RWPE2 (cell line): Measurements from ENCODE around the gene KIAA0930.

Experiments
- ATAC-seq: fragments of 200-7000 bp; cut with Tn5 transposase; 3 replicates; pipeline ENCODE4 v1.9.1; 2021; ENCODE audit warnings: low read depth
- DNase-seq: peaks from one replicate; pipeline ENCODE4 v3.0.0-alpha.2; 2020; ENCODE audit warnings: low spot score
- H3K27ac ChIP-seq: fragments of 450-650 bp; 2 replicates; pipeline ENCODE4 v1.5.1; 2017; ENCODE audit warnings: mild to moderate bottlenecking; ENCODE audit not compliant: poor library complexity, severe bottlenecking
- H3K27me3 ChIP-seq: fragments of 250-450 bp; sonication (Bioruptor Pico); 2 replicates; pipeline ENCODE4 v1.5.1; 2021; ENCODE audit warnings: mild to moderate bottlenecking, moderate library complexity; ENCODE audit not compliant: insufficient read depth, poor library complexity, severe bottlenecking
- H3K36me3 ChIP-seq: fragments of 250-450 bp; sonication (Bioruptor Pico); 2 replicates; pipeline ENCODE4 v1.5.1; 2020; ENCODE audit warnings: low read depth, mild to moderate bottlenecking, moderate library complexity
- H3K4me1 ChIP-seq: fragments of 250-450 bp; sonication (Bioruptor Pico); 2 replicates; pipeline ENCODE4 v1.5.1; 2021; ENCODE audit warnings: mild to moderate bottlenecking, moderate library complexity; ENCODE audit not compliant: insufficient read depth, poor library complexity, severe bottlenecking
- H3K4me3 ChIP-seq: fragments of 250-450 bp; sonication (Bioruptor Pico); 2 replicates; pipeline ENCODE4 v1.5.1; 2021; ENCODE audit warnings: mild to moderate bottlenecking, moderate library complexity; ENCODE audit not compliant: severe bottlenecking
- H3K9me3 ChIP-seq: fragments of 250-450 bp; sonication (Bioruptor Pico); 2 replicates; pipeline ENCODE4 v1.5.1; 2021; ENCODE audit warnings: mild to moderate bottlenecking, moderate library complexity; ENCODE audit not compliant: severe bottlenecking
- CTCF ChIP-seq: fragments of 450-650 bp; IDR thresholded peaks from one replicate; pipeline ENCODE4 v1.5.1; 2017; ENCODE audit warnings: mild to moderate bottlenecking, moderate library complexity; ENCODE audit not compliant: poor library complexity, severe bottlenecking

Gene KIAA0930

GRCh38 chr22:45226503-45227186 is 14.0 kb downstream of the KIAA0930 start:
- H3K4me3 ChIP-seq = no peak overlapping the region
- ATAC-seq (peak; percentile 57), DNase-seq (peak; percentile 61)
- TF ChIP-seq CTCF = no peak
- H3K4me1 ChIP-seq = peaks cover 15% of the 10 kb centered on the region
- H3K9me3 ChIP-seq = no peaks in the 10 kb centered on the region
- no peaks in the 10 kb centered on the region for H3K27me3 ChIP-seq
- H3K27ac ChIP-seq = peak overlapping the region; percentile 31
- H3K36me3 ChIP-seq = 0 out of 2 replicates have a peak, but pooled peaks cover 5% of the 10 kb centered on the region

- no peaks in the 10 kb centered on the region for H3K9me3 ChIP-seq
- no peak overlapping the region for H3K4me3 ChIP-seq
- DNase-seq (no peak), ATAC-seq (0 out of 3 replicates have a peak, but pooled peaks have one; percentile 13)
- 0 out of 2 replicates have a peak, but pooled peaks cover 5% of the 10 kb centered on the region for H3K36me3 ChIP-seq
- peaks cover 8% of the 10 kb centered on the region for H3K4me1 ChIP-seq
- no peak for TF ChIP-seq CTCF
- H3K27ac ChIP-seq = peak overlapping the region; percentile 31
- no peaks in the 10 kb centered on the region for H3K27me3 ChIP-seq
These were observed 14.8 kb downstream of the KIAA0930 start for GRCh38 chr22:45225732-45226502.

- ATAC-seq (no peak), DNase-seq (peak; percentile 26)
- Histone ChIP-seq H3K4me3 (no peak overlapping the region), H3K4me1 (peaks cover under 1% of the 10 kb centered on the region), H3K27me3 (no peaks in the 10 kb centered on the region), H3K27ac (no peak overlapping the region), H3K9me3 (no peaks in the 10 kb centered on the region), H3K36me3 (0 out of 2 replicates have a peak, but pooled peaks cover 5% of the 10 kb centered on the region)
- no peak for TF ChIP-seq CTCF
These were observed 15.5 kb downstream of the KIAA0930 start for GRCh38 chr22:45224988-45225731.

- DNase-seq (no peak), ATAC-seq (no peak)
- 0 out of 2 replicates have a peak, but pooled peaks cover 5% of the 10 kb centered on the region for H3K36me3 ChIP-seq
- H3K27me3 ChIP-seq = no peaks in the 10 kb centered on the region
- no peak for TF ChIP-seq CTCF
- H3K9me3 ChIP-seq = no peaks in the 10 kb centered on the region
- H3K4me3 ChIP-seq = no peak overlapping the region
- H3K27ac ChIP-seq = no peak overlapping the region
- H3K4me1 ChIP-seq = no peaks in the 10 kb centered on the region
These were observed 16.4 kb downstream of the KIAA0930 start for GRCh38 chr22:45224331-45224730.
